DOHH2 (cell line): ENCODE results near the gene CD248.

Experiments used
- CTCF ChIP-seq: fragments of 200-600 bp; sonication (generic); IDR thresholded peaks from one replicate; pipeline ENCODE4 v1.5.1; 2014; ENCODE audit warnings: antibody characterized with exemption, mild to moderate bottlenecking, low read depth, low read length; ENCODE audit not compliant: poor library complexity, severe bottlenecking
- EZH2phosphoT487 ChIP-seq: fragments of 200-600 bp; sonication (generic); IDR thresholded peaks from 2 replicates; pipeline ENCODE4 v1.6.1; 2017; ENCODE audit warnings: borderline replicate concordance, mild to moderate bottlenecking, antibody characterized with exemption, low read length, moderate library complexity, mixed read lengths

- TF ChIP-seq CTCF: no peak
- no peak for TF ChIP-seq EZH2phosphoT487
Observed at GRCh38 chr11:66338276-66339161, 21.7 kb upstream of the CD248 start.
